ENCODE data around the gene RASL10A.

- no peak for TF ChIP-seq CTCF (IDR thresholded peaks at IDR 0.05)
- no peak for TF ChIP-seq POLR2A (IDR thresholded peaks at IDR 0.05)
- TF ChIP-seq EP300 (IDR thresholded peaks at IDR 0.05), result no peak
- TF ChIP-seq POLR2AphosphoS5 (IDR thresholded peaks at IDR 0.05), result no peak
These were observed 3.6 kb upstream of the RASL10A start for GRCh38 chr22:29319072-29319471.
